Fibroblast of mammary gland (primary cell): ENCODE measurements around the gene DNAJC1.

ENCODE experiments used
- DNase-seq: peaks from one replicate; pipeline ENCODE4 v3.0.0-alpha.2; 2010; ENCODE audit warnings: low read depth
- H3K4me3 ChIP-seq: 2 replicates; pipeline ENCODE4 v1.5.1; 2011; ENCODE audit warnings: low read depth, mild to moderate bottlenecking, low read length, moderate library complexity; ENCODE audit not compliant: control insufficient read depth
- CTCF ChIP-seq: conservative IDR thresholded peaks from 2 replicates; pipeline ENCODE4 v1.5.1; 2011; ENCODE audit warnings: low read depth, low read length, inconsistent platforms; ENCODE audit not compliant: control insufficient read depth, insufficient read depth

DNAJC1 gene

GRCh38 chr10:21810582-21811244 lies 192.8 kb downstream of the DNAJC1 start:
- DNase-seq: no peak
- TF ChIP-seq CTCF: no peak
- no peak overlapping the region for H3K4me3 ChIP-seq

DNA sequence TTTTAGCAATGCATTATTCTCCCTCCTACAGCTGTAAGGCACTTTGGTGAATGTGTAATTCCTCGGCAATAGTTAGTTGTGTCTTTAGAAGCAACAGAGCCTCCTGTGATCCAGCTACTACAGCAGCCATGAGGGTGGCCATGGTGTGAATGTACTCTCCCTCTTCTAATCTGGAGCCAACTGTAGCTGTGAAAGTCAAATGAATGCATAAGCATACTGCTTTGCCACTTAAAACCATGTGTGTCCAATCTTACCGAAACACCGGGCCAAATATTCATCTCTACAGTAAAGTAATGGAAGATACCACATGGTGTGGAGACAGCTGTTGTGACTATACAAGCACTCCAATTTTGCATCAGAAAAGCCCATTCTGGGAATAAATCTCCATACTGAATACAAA lies 195.0 kb downstream of the DNAJC1 start:
- DNase-seq: no peak
- TF ChIP-seq CTCF: no peak
- H3K4me3 ChIP-seq: no peak overlapping the region

- DNase-seq: no peak
- no peak for TF ChIP-seq CTCF
- H3K4me3 ChIP-seq: no peak overlapping the region
These were observed 196.3 kb downstream of the DNAJC1 start for GRCh38 chr10:21807180-21807579.

- no peak for TF ChIP-seq CTCF
- DNase-seq: no peak
These were observed 200.2 kb downstream of the DNAJC1 start for GRCh38 chr10:21803374-21803773.

GRCh38 chr10:21801609-21802008 lies 201.9 kb downstream of the DNAJC1 start:
- H3K4me3 ChIP-seq: no peak overlapping the region
- no peak for TF ChIP-seq CTCF

More at GRCh38 chr10:21803374-21803773, 200.2 kb downstream of the DNAJC1 start:
- H3K4me3 ChIP-seq: no peak overlapping the region

DNA sequence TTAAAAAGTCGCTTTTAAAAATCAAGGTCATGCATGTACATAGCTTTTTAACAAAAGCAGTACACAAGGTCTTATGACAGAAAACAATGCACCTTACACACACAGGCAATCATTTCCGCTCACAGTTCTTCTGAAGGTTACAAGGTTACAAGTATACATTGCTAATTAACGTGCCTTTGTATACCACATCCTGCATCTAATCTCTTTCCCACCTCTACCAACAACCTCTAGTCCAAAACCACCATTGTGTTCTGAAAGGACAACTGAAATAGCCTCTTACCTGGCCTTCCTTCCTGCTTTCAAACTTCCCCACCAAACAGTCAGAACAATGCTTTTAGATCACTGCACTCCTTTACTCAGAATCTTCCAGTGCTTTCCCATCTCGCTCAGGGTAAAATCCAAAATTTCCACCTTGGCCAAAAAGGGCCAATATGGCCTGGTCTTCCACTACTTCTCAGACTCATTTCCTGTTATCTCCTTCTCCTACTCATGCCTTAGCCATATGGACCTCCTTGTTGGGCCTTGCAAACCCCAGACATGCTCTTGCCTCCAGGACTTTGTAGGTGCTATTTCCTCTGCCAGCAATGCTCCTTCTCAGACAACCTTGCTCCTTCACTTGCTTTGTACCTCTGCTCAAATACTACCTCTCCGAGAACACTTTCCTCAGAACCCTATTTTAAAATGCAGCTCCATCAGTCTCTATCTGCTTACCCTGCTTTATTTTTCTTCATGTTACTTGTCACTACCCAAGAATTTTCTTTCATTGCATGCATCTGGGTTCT lies 205.4 kb downstream of the DNAJC1 start:
- no peak for TF ChIP-seq CTCF
- no peak overlapping the region for H3K4me3 ChIP-seq
- no peak for DNase-seq

More at GRCh38 chr10:21801609-21802008, 201.9 kb downstream of the DNAJC1 start:
- DNase-seq: no peak

DNA sequence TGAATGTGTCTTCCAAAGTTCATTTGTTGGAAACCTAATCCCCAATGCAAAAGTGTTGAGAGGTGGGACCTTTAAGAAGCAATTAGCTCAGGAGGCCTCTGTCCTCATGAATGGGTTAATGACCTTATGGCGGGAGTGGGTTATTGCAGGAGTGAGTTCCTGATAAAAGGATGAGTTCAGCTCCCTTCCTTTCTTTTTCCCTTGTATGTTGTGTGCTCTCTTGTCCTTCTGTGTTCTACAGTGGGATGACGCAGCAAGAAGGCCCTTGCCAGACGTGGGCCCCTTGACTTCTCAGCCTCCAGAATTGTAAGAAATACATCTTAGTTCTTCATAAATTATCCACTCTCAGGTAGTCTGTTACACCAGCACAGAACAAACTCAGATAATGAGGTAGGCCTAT lies 206.0 kb downstream of the DNAJC1 start:
- DNase-seq: no peak
- no peak overlapping the region for H3K4me3 ChIP-seq
- TF ChIP-seq CTCF: no peak
